ENCODE measurements around the gene TCERG1L.

DNA sequence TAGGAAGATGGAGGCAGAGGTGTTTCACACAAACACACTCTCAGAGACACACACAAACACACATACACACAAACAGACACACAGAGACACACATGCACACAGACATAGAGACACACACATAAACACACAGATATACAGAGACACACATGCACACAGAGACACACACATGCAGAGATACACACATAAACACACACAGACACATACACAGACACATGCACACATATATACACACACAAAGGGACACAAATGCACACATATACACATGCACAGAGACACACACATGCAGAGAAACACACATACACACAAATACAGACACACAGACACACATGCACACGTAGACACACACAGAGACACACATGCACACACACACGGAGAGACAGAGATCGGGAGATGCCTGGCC is 163.3 kb downstream of the TCERG1L start:
- no peak for TF ChIP-seq POLR2A (IDR thresholded peaks at IDR 0.05)
- no peak for TF ChIP-seq CTCF (IDR thresholded peaks at IDR 0.05)
